ENCODE results near the gene PHF19.

Gene PHF19

DNA sequence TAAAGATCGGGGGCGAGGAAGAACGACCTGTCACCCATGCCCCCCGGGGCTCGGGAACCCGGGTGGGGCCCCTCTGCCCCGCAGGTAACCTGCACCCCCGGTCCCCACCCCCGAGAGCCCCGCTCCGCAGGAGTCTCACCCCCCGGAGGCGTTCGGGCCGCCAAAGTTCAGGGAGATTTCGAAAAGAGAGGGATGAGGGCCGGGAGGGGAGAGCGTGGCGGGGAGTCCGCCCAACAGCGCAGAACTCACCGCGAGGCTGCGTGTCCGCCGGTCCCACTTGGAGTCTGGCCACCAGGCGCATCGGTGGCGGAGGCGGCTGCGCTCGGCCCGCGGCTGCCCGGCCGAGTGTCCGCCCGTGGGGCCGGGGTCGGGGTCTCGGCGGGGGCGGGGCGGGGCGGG lies at the start of gene PHF19:
Gene PHF19 (minus strand): TSS at position 347 of the 399 bp plus-strand sequence. CDS start 2,447 bp downstream, outside the sequence.
- no peak for DNase-seq

DNA sequence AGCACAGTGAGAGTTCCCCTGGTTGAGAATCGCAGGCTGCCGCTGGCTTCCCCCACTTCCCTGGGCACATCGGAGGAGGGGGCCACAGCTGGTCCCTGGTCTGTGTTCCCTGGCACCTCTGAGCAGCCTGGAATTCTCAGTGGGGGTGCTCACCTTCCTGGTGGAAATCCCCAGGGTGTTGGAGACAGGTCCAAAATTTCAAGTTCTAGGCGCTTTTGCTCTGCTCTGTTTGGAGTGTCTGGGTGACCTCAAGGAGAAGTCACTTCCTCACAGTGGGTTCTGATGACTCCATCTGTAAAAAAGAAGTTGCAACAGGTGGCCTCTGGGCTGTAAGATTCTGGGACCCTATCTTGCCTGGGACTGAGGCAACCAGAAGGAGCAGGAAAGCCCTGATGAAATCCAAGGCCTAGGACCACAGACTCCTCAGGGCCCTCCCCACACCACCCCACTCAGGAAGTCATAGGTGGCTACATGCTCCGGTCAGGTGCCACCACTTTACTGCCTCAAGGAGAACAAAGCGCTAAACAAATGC lies 49.5 kb upstream of the PHF19 start, which contains the start of gene TRAF1:
Gene TRAF1 (minus strand): TSS at position 400 of the 532 bp plus-strand sequence. CDS start 721 bp downstream, outside the sequence.
- DNase-seq, result no peak

DNA sequence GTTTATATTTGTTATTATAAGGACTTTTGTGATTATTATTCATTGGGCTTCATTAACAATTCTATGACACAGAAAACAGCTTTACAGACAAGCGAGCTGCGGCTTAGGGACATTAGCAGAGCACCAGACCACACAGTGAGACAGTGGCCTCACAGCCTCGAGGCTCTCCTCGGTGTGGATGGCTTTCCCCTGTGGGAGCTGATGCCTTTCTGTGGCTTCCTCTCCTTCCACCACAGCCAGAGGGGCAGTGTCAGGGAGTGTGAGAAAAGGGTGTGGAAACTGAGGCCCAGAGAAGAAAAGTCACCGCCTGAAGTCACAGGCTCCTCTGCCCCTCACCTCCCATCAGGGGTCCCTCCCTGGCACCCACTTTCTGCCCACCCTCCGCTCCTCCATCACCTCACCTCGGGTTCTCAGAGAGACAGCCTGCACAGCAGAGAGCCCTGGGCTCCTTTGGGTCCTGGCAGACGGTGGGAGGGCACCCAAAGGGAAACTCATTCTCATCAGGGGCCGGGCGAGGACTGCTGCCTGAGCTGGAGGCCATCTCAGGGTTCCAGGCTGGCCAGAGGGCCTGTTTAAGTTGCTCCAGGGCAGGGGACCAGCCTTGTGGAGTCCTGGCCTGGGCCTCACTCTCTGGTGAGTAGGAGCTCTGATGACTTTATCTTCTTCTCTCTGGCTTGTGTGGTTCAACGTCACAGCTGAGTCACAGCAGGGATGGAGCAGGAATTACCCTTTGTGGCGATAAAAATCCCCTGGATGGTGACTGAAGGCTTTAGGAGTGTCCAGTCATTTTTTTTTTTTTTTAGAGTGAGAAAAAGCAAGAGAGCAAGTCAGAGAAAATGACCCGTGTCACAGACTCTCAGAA lies 48.8 kb upstream of the PHF19 start:
- DNase-seq, result no peak

DNA sequence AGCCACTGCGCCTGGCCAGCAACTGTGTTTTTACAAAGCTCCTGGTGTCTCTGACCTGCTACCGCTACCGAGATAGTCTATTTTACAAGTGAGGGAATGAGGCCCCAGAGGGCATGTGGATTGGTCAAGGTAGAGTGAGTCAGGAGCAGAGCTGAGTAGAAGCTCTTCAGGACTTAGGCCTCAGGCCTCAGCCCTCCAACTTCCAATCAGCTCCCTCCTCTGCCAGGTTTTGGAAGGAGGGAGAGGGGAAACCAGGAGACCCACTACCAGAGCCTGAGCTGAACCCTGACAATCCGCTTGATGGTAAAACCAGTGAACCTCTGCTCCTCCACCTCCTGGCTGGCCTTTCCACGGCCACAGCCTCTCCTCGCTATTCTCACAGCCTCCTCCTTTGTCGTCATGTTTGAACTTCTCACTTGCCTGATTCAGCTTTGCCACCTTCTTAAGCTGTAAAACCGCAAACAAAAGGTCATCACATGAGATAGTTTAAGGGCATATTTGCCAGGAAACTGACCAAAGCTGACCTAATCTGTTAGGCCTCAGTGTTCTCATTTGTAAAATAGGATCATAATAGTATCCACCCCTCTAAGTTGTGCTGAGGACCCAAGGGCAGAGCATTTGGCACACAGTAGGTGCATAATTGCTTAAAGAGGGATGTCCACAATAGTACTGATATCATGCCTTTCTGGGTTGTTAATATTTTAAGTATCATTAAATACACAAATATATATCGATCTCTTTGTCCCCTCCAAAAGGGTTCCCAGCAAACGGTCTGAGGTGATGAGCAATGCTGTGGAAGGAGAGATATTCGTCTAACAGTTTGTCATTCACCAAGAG lies 47.9 kb upstream of the PHF19 start:
- no peak for DNase-seq

DNA sequence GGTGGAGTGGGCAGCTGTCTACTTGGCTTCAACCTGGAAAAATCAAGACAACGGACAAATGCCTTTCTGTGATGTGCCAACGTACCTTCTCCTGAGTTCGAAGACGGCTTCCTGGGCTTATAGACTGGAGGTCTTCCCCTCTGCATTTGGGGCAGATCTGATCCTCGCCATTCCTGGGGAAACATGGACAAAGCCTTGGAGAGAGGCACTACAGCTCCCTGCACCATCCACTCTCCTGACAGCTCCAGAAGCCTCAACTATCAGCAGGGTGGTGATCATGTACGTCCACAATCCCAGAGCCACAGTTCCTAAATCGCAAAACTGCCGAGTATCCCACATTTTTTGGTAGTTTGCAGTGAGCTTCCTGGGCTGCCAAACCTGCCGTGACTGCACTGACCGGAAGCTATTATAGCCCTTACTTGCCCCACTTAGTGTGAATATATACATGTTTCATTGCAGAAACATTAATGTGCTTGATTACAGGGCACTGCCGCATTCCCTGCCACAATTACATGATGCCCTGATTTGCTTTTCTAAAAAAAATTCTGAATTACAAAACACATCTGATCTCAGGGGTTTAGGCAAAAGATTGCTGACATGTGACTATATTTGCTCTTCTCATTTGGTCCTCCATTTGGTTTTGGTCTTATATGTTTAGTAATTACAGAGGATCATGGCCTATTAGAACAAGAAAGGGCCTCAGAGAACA lies 46.8 kb upstream of the PHF19 start:
- DNase-seq, result no peak

DNA sequence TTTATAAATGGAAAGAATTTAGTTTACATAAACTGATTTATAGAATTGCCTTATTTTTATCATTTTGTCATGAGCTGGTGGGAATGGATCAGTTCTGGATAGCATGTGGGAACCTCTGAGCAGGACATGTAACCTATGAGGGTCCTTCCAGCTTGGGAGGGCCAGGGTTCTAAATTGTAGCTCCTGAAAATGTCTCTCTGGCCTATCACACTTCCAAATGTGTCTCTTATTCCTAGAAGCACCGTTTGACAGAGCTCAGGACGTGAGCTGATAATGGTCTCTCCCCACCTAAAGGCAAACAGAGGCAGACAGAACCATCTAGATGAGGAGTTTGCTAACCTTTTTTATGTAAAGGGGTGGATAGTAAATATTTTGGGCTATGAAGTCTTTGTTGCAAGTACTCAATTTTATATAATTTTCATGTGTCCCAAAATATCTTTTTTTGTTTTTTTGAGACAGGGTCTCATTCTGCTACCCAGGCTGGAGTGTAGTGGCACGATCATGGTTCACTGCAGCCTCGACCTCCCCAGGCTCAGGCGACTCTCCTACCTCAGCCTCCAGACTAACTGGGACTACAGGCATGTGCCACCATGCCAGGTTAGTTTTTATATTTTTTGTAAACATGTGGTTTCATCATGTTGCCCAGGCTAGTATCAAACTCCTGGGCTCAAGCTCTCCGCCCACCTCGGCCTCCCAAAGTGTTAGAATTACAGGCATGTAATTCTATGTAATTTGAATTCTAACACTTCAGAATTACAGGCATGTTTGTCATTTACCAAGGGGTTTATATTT lies 45.6 kb upstream of the PHF19 start:
- no peak for DNase-seq

DNA sequence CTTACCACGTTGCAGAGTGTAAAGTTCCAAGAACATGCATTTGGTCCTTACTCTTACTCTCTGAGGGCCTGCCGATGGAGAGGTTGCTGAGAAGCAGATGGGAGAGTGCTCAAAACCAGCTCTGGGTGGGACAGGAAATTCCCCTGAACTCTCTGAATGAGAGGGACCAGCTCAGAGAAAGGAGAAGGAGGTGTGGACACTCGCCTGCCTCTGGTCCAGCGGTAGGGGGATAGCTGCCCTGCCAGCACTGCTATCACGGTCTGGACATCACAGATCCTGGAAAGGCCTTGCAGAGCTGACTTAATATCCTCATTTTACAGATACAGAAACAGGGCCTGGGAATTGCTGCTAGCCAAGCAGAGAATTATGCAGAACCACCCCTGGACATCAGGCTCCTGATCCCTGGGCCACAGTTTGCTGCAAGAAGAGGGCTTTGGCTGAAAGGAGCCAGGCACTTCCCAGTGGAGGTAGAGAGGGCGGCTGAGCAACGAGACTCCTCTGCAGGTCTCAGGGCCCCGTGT lies 44.7 kb upstream of the PHF19 start:
- no peak for DNase-seq

DNA sequence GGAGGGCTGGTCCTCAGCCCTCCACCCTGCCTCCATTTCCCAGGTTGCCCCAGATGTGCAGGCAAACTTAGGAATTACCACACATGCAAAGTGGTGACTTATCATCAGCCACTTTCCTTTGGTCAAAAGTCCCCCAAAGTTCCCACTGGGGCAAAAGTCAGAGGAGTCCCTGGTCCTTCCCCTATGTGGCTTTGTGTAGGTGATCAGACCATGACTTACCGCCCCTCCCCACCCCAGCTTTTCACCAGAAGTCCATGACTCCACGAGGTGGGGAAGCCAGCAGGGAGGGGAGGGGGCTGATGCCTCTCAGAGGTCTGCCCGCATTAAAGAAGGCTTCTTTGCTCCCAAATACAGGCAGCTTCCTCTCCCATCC lies 43.8 kb upstream of the PHF19 start:
- DNase-seq, result no peak

DNA sequence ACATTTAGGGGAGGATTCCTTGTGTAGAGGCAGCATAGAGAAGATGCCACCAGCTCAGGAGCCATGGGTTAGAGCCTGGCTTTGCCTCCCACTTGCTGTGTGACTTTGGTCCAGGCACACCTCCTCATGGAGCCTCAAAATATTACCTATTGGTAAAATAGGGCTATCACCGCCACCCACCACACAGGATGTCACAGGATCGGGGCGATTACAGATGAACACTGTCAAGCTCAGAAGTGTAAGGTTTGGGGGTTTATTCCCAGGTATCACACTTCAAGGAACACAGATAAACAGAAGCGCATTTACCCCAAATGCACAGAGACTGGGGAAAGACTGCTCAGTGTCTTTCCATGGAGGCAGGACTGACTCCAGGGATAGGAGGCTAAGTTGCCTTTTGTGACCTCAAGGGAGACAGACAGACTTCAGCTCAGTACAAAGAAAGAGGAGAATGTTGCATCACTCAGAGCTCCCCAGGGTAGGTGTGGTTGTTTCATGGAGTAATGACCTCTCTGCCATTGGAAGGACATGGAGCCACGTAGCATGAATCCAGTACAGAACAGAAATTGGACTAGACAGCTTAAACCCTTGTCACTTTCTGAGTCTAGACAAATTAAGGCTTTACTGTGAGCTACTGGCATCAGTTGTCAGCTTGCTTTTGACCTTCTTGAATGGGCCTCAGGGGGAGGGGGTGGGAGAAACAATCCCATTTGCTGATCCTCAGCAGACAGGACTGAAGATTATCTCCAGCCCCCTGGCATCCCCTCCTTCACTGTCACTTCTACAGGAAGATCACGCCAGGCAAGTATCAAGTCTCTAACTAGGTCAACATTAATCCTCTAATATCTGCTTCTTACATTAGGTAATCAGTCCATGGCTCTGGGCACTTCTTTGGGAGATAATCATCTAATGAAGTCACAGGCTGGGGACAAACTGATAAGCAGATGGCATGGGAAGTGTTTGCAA lies 43.1 kb upstream of the PHF19 start:
- DNase-seq, result no peak

DNA sequence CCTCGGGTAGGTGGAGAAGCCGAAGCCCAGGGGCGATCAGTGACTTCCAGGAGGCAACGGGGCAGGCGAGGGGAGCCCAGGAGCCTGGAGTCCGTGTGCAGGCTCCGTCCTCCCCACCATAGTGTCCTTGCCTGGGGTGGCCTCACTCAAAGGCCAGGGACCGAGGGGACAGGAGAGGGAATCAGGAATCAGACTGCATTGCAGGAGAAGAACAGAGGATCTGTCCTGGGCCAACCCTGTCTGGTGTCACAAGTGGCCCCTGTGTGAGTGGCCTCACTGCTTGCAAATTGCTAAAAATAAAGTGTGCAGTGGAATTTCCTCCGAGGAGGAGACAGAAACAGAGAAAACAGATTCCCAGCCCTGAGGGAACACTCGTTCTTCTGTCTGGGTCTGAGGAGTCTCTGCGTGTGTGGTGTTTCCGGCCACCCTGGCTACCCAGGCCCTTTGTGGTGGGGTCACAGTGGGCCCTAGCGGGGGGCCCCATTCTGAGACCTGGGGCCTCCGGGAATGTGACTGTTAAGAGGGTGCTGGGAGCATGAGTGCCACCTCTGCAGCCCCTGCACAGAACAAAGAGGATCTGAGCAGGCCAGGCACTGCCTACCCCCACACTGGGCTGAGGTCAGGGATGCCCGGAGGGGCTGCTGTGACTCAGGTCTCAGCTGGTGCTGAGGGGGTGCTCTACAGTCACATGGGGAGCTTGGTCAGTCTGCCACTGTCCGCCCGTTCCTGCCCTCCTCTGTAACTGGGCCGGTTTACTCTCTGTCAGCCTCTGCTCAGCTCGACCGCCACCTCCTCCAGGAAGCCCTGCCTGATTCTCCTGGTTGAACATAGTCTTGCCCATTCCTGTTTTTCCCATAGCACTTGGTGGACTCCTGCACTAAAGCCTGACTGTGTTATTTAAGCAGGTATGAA lies 42.2 kb upstream of the PHF19 start:
- no peak for DNase-seq

DNA sequence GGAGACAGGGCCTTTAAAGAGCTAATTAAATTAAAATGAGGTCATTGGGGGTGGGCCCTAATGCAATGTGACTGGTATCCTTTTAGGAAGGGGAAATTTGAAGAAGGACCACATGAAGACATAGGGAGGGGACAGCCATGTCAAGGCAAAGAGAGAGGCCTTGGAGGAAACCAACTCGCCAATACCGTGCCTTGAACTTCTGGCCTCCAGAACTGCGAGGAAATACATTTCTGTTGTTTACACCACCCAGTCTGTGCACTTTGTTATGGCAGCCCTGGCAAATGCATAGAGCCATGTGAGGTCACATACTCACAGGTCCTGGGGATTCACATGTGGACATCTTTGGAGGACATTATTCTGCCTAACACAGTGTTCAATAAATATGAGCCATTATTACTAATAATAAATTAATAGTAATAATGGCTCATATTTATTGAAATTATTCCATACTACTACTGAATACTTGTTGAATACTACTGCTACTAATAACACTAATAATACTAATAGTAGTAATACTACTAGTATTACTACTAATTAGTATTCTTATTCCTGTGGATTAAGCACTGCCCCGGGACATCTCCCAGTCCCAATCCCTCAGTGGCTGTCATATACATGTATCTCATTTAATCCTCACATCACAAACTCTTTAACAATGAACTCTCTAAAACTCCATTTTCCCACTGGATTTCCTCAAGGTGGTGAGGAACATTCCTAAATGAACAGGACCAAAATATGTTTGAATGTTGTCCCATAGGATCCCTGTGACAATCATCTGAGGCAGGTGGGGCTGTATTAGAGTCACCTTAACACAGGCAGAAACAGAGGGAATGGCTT lies 41.2 kb upstream of the PHF19 start:
- no peak for DNase-seq

DNA sequence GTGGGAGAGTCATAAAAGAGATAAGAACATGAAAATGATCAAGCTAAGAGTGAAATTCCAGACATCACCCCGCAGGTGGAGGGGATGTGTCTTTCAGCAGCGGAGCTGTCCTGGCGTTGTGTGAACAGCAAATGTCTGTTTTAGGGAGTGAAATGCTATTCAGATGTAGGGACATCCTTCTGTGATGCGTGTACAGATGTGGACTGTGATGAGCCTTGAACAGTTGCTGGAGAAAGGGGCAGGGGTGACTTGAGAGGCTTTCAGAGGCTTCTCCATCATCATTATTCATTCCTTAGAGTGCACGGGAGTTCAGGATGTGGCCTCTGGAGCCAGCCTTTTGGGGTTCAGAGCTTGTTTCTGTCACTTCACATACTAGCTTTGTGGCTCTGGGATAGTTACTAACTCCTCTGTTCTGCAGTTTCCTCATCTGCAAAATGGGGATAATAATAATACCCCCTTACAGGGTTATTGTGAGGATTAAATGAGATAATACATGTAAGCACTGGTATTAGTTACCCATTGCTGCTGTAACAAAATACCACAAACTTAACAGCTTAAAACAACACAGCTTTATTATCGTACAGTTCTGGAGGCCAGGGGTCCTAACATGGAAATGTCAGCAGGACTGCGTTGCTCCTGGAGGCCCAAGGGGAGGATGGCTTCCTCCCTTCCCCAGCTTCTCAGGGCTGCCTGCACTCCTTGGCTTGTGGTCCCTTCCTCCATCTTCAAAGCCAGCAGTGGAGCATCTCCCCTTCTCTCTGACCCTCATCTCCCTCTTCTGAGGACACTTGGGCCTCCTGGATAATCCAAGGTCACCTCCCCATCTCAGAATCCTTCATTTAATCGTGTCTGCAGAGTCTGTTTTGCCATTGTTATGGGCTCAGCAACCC lies 40.2 kb upstream of the PHF19 start:
- no peak for DNase-seq

DNA sequence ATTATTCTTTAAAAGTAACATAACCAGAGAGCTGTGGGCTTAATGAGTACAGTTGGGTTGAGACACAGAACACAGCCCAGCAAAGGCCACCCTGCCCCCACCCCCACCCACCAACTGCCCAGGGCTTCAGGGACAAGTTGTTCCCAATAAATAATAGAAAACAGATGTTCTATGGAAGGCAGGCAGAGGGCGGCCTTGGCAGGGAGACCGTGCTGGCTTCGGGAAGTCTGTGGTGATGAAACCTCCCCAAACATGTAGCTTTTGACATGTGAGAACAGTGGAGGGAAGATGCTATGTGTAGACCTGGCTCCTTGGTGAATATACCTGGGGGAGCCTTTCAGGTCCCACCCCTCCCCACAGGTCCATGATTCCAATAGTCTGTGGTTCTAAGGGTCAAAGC lies 39.6 kb upstream of the PHF19 start:
- peak; percentile 18 for DNase-seq

DNA sequence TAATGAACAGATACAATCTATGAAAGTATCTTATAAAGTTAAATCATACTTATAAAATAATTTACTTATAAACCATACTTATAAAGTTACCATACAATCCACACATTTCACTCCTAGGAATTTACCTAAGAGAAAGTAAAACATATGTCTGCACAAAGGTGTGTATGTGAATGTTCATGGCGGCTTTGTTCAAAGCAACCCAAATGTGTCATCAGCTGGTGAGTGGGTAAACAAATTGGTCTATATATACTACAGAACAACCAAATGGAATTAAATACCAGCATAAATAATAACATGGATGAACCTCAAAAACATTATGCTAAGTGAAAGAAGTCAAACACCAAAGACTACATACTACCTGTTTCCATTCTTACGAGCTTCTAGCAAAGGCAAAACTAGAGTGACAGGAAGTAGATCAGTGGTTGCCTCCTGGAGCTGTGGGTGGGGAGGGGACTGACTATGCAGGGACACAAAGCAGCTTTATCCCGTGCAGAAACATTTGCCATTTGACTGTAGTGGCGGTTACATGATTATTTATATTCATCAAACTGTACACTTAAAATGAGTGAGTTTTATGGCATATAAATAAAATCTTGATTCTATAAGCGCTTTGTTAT lies 39.0 kb upstream of the PHF19 start:
- DNase-seq, result no peak

DNA sequence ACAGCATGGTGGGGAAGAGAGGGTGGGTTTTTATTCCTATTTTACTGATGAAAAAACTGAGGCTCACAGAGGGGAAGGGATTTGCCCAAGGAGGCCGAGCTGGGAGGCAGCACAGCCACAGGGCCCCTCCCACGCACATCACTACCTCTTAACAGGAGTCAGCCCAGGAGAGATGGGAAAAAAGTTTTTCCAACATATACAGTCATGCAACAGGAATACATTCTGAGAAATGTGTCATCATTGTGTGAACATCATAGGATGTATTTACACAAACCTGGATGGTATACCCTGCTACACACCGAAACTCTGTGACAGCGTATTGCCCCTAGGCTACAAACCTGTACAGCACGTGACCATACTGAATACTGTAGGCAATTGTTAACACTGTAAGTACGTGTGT lies 38.0 kb upstream of the PHF19 start:
- DNase-seq, result no peak

DNA sequence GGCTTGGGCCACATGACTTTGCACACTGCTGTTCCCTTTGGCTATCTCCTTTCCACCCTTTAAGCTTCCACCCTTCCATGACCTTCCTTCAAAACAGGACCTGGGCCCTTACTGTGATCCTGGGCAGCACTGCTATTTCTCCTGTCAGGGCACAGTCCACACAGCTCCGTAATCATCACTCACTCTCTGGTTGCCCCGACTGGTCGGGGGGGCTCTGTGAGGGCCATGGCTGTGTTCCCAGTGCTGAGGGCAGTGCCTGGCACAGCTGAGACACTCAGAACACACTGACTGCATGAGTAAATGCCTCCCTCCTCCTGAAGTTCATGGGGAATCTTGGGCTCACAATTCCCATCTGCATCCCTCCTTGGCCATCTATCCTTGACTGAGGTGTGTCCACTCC lies 37.4 kb upstream of the PHF19 start:
- no peak for DNase-seq

DNA sequence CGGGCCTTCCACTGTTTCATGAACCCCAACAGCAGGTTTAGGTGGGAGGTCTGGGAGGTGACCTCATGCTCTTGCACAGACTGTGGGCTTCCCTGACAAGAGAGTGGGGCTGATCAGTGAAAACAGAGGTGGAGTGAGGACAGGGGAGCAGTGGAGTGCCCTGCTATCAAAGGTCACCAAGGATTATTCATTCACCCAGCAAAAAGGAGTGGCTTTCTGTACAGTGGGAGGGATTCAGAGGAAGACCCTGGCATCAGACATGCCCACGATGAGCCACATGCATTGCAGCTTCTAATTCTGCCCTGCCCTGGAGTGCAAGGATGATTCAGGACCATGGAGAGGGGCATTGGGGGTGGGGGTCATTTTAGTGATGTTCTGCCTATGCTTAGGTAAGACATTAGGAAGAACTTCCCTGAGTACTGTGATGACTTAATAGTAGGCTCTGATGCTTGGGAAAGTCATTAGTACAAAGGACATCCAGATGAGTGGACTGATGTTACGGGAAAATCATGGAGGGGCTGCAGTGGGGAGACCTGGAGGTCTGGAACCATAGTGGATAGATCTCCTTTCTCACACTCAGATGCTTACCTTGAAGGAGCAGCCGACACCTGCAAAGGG lies 36.8 kb upstream of the PHF19 start:
- no peak for DNase-seq
